Heart left ventricle (tissue), 16 donors: ENCODE measurements around the gene BACH2. TPM values are rescaled to one million over a fixed set of nuclear protein-coding genes. Genes with fewer than 3 reads are reported as not detected.

Experiments
- ATAC-seq, 4 donors: fragments of 200-7000 bp; cut with Tn5 transposase; one replicate each; pipeline ENCODE4 v1.9.1; 2020 to 2022; ENCODE audit warnings: moderate library complexity in 4 of 4, mild to moderate bottlenecking in 3 of 4, moderate number of reproducible peaks in 1 of 4
- DNase-seq, 5 donors: peaks; one replicate each; pipeline ENCODE4 v3.0.0-alpha.2; 2020
- H3K27ac ChIP-seq, 12 donors: fragments of 200-600 bp; sonication (generic) in 4 of 12; one replicate each; pipeline versions ENCODE4 v1.5.0 to v1.8.0; 2016 to 2022; ENCODE audit warnings: mild to moderate bottlenecking in 2 of 12
- H3K27me3 ChIP-seq, 9 donors: fragments of 200-600 bp; sonication (generic) in 2 of 9; one replicate each; pipeline versions ENCODE4 v1.5.1 to v1.8.0; 2016 to 2022; ENCODE audit warnings: mild to moderate bottlenecking in 3 of 9
- H3K36me3 ChIP-seq, 9 donors: fragments of 200-600 bp; sonication (generic) in 2 of 9; one replicate each; pipeline versions ENCODE4 v1.5.0 to v1.8.0; 2018 to 2022; ENCODE audit warnings: mild to moderate bottlenecking in 2 of 9
- H3K4me1 ChIP-seq, 12 donors: fragments of 200-600 bp; sonication (generic) in 4 of 12; one replicate each; pipeline versions ENCODE4 v1.5.0 to v1.8.0; 2016 to 2022; ENCODE audit warnings: mild to moderate bottlenecking in 3 of 12
- H3K4me3 ChIP-seq, 12 donors: fragments of 200-600 bp; sonication (generic) in 4 of 12; one replicate each; pipeline versions ENCODE4 v1.5.0 to v1.8.0; 2017 to 2022; ENCODE audit warnings: mild to moderate bottlenecking in 9 of 12, moderate library complexity in 4 of 12
- H3K9me3 ChIP-seq, 12 donors: fragments of 200-600 bp; sonication (generic) in 4 of 12; one replicate each; pipeline versions ENCODE4 v1.5.0 to v1.8.0; 2016 to 2022; ENCODE audit warnings: mild to moderate bottlenecking in 1 of 12
- CTCF ChIP-seq, 12 donors: fragments of 200-600 bp; sonication (generic) in 4 of 12; IDR thresholded peaks; one replicate each; pipeline versions ENCODE4 v1.5.0 to v1.8.0; 2018 to 2022; ENCODE audit warnings: antibody characterized with exemption in 12 of 12, mild to moderate bottlenecking in 5 of 12
- POLR2A ChIP-seq, 2 donors: fragments of 450-650 bp; IDR thresholded peaks; one replicate each; pipeline ENCODE4 v1.6.1; 2017; ENCODE audit warnings: antibody characterized with exemption in 2 of 2, mild to moderate bottlenecking in 2 of 2, moderate library complexity in 2 of 2
- WGBS, 4 donors: extraction: QIAGEN DNeasy Blood & Tissue Kit in 2 of 4; methylation state at CpG; one replicate each; pipeline versions ENCODE4 v1.1.5 to v1.1.7; 2013 to 2018; 5-methylcytosine and 5-hydroxymethylcytosine counted together
- intact Hi-C, 10 donors: fragments of 100-400 bp; cut with DNase I; formaldehyde crosslinking; loops; one replicate each; pipeline versions ENCODE4 v1.11.1 to v1.14.2; 2022
- polyA plus RNA-seq, 2 donors: library from polyadenylated mRNA; stranded (reverse); fragments of 200-250 nt; gene quantifications; one replicate each; pipeline ENCODE4 v1.2.3, GENCODE V29; 2013
- total RNA-seq, 9 donors: library from RNA; depleted of rRNA in 2 of 9; stranded (reverse); fragments of >200 nt in 2 of 9; fragmentation: NEBNext Ultra II Directional in 3 of 9; extraction: Animal tissue kit (Norgen Biotek cat#: 25700) in 3 of 9; gene quantifications; one replicate each; pipeline versions ENCODE4 v1.1.0 to v1.2.4, GENCODE V29; 2016 to 2023
- donor health status: ischemic (EF 13 %, LVEDD 7.1; RV severe dilation, severe dysfunction).
- donor health status: healthy with polysubstance abuse.
- donor health status: DM: no; HTN: yes; CAD: no.
- donor health status: DM: no; HTN: no; CAD: no.
- donor health status: ischemic (EF 25% LVEDD 6.9; RV normal size, moderate dysfunction).
- donor health status: ischemic (EF 25% LVEDD 5.7; RV mildly dilated, moderate dysfunction).
- donor health status: healthy.
- donor health status: DM: yes; HTN: yes; CAD: no.
- donor health status: ischemic (EF 35%, LVEDD 5.7; RV mildly dilated, moderate dysfunction).
- donor health status: nonischemic (EF 11% LVEDD 7.7; RV severe dilation, severe dysfunction).
- donor health status: DM: yes; HTN: yes; CAD: no.
- donor health status: PGD.
- donor health status: ischemic (EF 29% LVEDD 5.4; RV normal size, mild dysfunction).
- donor health status: nonischemic (EF 23%, LVEDD 6.1; RV moderate dilation, normal function).

The BACH2 gene
- total and polyA plus RNA-seq, 11 donors, result 0.23 to 8.4 (median 1.5) TPM

- peaks cover 0 to 7% (median 0%) of the 10 kb centered on the region in 12 donors for H3K9me3 ChIP-seq
- TF ChIP-seq CTCF (IDR thresholded peaks at IDR 0.05) (no peak), POLR2A (IDR thresholded peaks at IDR 0.05) (no peak)
- no peak overlapping the region for H3K4me3 ChIP-seq
- H3K4me1 ChIP-seq, result no peaks in the 10 kb centered on the region
- no peak for DNase-seq
- ATAC-seq, result no peak
- intact Hi-C loops, result no loop called here
- H3K36me3 ChIP-seq, result no peaks in the 10 kb centered on the region
- WGBS, 4 donors, result 94 to 98% (median 97%) methylated on average over 5 of the region's 5 CpGs
- no peak overlapping the region for H3K27ac ChIP-seq
- no peaks in the 10 kb centered on the region for H3K27me3 ChIP-seq
Observed at GRCh38 chr6:90053614-90054013, 243.0 kb downstream of the BACH2 start.

DNA sequence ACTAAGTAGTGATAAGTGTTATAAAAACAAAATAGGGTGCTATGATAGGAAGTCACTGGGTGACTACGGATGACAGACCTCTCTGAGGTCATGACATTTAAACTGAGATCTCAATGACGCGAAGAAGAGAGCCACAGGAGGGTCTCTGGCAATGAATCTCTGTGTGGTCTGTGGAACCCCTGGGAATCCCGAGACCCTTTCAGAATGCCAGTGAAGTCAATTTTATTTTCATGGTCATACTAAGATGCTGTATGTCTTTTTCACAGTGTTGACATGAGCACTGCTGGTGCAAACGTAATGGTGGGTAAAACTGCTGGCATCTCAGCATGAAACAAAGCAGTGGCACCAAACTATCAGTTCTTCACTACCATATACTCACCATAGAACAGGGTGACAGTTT, 247.3 kb downstream of the BACH2 start:
- Histone ChIP-seq H3K36me3 (no peaks in the 10 kb centered on the region), H3K4me3 (no peak overlapping the region), H3K27ac (no peak overlapping the region), H3K4me1 (peaks cover 0 to 8% (median 0%) of the 10 kb centered on the region in 12 donors), H3K27me3 (no peaks in the 10 kb centered on the region), H3K9me3 (peaks cover 0 to 7% (median 0%) of the 10 kb centered on the region in 12 donors)
- WGBS, 4 donors, result 78 to 88% (median 81%) methylated on average over 5 of the region's 5 CpGs
- ATAC-seq (no peak), DNase-seq (no peak)
- TF ChIP-seq POLR2A (IDR thresholded peaks at IDR 0.05), result no peak
- TF ChIP-seq CTCF (IDR thresholded peaks at IDR 0.05), result no peak
- intact Hi-C loops, result no loop called here

GRCh38 chr6:90048206-90048967, 248.3 kb downstream of the BACH2 start:
- no peak overlapping the region for H3K4me3 ChIP-seq
- no peaks in the 10 kb centered on the region for H3K9me3 ChIP-seq
- intact Hi-C loops, result no loop called here
- H3K27me3 ChIP-seq, result no peaks in the 10 kb centered on the region
- ATAC-seq (no peak), DNase-seq (no peak)
- no peak for TF ChIP-seq POLR2A (IDR thresholded peaks at IDR 0.05)
- no peak for TF ChIP-seq CTCF (IDR thresholded peaks at IDR 0.05)
- H3K36me3 ChIP-seq, result no peaks in the 10 kb centered on the region
- H3K27ac ChIP-seq, result no peak overlapping the region
- H3K4me1 ChIP-seq, result peaks cover 0 to 8% (median 0%) of the 10 kb centered on the region in 12 donors
- 95 to 97% (median 95%) methylated on average over 2 of the region's 2 CpGs for WGBS, 4 donors

DNA sequence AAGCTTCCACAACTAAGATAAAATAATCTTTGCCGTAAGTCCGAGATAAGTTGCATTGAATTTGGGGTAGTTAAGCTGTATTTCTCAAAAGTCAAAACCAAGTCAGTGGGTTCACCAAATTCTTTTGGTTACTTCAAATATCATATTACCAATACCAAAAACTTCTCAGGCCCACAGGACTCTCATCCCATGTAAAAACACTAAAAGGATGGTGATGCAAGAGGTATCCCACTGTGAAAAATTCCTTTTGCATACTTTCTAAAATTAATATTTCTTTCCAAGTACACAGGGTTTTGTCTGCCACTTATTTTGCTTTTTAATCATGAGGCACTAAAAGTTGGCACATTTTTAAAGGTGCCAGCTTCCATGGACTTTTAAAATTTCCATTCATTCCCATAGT, 251.1 kb downstream of the BACH2 start:
- peaks cover 0 to 8% (median 0%) of the 10 kb centered on the region in 12 donors for H3K4me1 ChIP-seq
- no peak overlapping the region for H3K27ac ChIP-seq
- no peak for TF ChIP-seq POLR2A (IDR thresholded peaks at IDR 0.05)
- TF ChIP-seq CTCF (IDR thresholded peaks at IDR 0.05), result no peak
- no peaks in the 10 kb centered on the region for H3K27me3 ChIP-seq
- no peak for DNase-seq
- intact Hi-C loops, result no loop called here
- WGBS, 4 donors, result 72 to 96% (median 94%) methylated on average over 2 of the region's 2 CpGs
- ATAC-seq, result no peak
- no peaks in the 10 kb centered on the region for H3K36me3 ChIP-seq
- H3K4me3 ChIP-seq, result no peak overlapping the region
- H3K9me3 ChIP-seq, result no peaks in the 10 kb centered on the region
